CD4-positive, alpha-beta T cell treated with Interleukin-12 subunit alpha and Interleukin-12 subunit beta, for 1 hour (primary cell): ENCODE data around the gene DNMT1.
"Not testable (repeated sequence)": the region's sequence is repeated elsewhere in the genome, so short reads cannot be mapped to it uniquely, and the experiment has no call there.

ENCODE experiments used
- DNase-seq: peaks from one replicate; pipeline ENCODE4 v3.0.0-alpha.2; 2020

The DNMT1 gene

GRCh38 chr19:10194500-10195198, at the start of gene DNMT1:
Gene DNMT1 (minus strand): TSS chr19:10194953. CDS start chr19:10194899, 54 bp downstream.
- peak; percentile 98 for DNase-seq

GRCh38 chr19:10243606-10244005, 48.9 kb upstream of the DNMT1 start:
- DNase-seq = no peak

GRCh38 chr19:10241826-10242449, 47.2 kb upstream of the DNMT1 start:
- not testable (repeated sequence) for DNase-seq

- no peak for DNase-seq
These were observed 43.5 kb upstream of the DNMT1 start for GRCh38 chr19:10238172-10238783.

GRCh38 chr19:10237702-10238101, 42.9 kb upstream of the DNMT1 start:
- DNase-seq = no peak

- not testable (repeated sequence) for DNase-seq
These were observed 40.7 kb upstream of the DNMT1 start for GRCh38 chr19:10235409-10235808.

- DNase-seq = no peak
These were observed 40.2 kb upstream of the DNMT1 start for GRCh38 chr19:10235003-10235402.

- DNase-seq = no peak
These were observed 39.2 kb upstream of the DNMT1 start for GRCh38 chr19:10233946-10234345.

GRCh38 chr19:10231612-10232228, 37.0 kb upstream of the DNMT1 start:
- DNase-seq = no peak

GRCh38 chr19:10230861-10231611, 36.3 kb upstream of the DNMT1 start, which contains the start of gene S1PR2:
Gene S1PR2 (minus strand): TSS chr19:10231331. CDS start chr19:10224905, 6,426 bp downstream.
- DNase-seq = peak; percentile 87

- peak; percentile 82 for DNase-seq
These were observed 35.6 kb upstream of the DNMT1 start for GRCh38 chr19:10230173-10230860.

- peak; percentile 68 for DNase-seq
These were observed 34.2 kb upstream of the DNMT1 start for GRCh38 chr19:10228920-10229319.

- DNase-seq = no peak
These were observed 33.6 kb upstream of the DNMT1 start for GRCh38 chr19:10228393-10228792.

- DNase-seq = no peak
These were observed 32.5 kb upstream of the DNMT1 start for GRCh38 chr19:10227026-10227971.

GRCh38 chr19:10226376-10227025, 31.7 kb upstream of the DNMT1 start:
- DNase-seq = no peak

GRCh38 chr19:10226021-10226375, 31.2 kb upstream of the DNMT1 start:
- no peak for DNase-seq

- no peak for DNase-seq
These were observed 29.6 kb upstream of the DNMT1 start for GRCh38 chr19:10224337-10224736.

GRCh38 chr19:10223488-10224213, 28.9 kb upstream of the DNMT1 start:
- no peak for DNase-seq

- DNase-seq = no peak
These were observed 27.6 kb upstream of the DNMT1 start for GRCh38 chr19:10222201-10222890.
